ENCODE results near the gene GRK2. TPM values are rescaled to one million over a fixed set of nuclear protein-coding genes. Genes with fewer than 3 reads are reported as not detected.
A peak's percentile ranks its signal among the peaks of the same experiment; 100 is the strongest.

Gene GRK2
- total and polyA plus RNA-seq, 2 of the 8 experiments (the other 6 are each of a cell fraction or from before 2014, with no cell fraction given), result 47.3 to 49.7 TPM

DNA sequence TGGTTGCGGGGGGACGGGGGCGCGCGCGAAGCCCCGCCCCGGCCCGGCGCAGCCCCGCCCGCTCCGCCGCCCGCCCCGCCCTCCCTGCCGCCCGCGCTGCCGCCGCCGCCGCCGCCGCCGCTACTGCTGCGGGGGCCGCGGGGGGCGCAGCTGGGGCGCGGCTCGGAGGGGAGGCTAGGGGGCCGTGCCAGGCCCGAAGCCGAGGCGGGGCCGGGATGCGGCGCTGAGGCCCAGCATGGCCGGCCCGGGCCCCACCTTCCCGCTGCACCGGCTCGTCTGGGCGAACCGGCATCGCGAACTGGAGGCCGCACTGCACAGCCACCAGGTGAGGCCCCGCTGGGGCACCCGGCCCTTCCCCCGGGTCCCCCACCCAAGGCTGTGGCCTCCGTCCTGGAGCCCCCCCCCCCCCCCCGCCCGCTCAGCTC, 23.0 kb downstream of the GRK2 start, which contains the start of gene ANKRD13D:
Gene ANKRD13D, plus strand, starts transcription at position 78 of the 425 bp plus-strand sequence. Its CDS starts 158 bp downstream, at position 236.
- peak within 1 kb of the TSS; percentile 61; the same call in 1 of the 2 replicates for H2BK15ac ChIP-seq (ENCODE audit: low read length)
- H2BK120ac ChIP-seq (replicated peaks; ENCODE audit: low read depth, low read length), result no peak within 1 kb of the TSS
- H2BK5ac ChIP-seq (ENCODE audit: low read depth, low read length), result peak within 1 kb of the TSS; percentile 95; the same call in 1 of the 2 replicates
- peaks cover 2 to 19% (median 3%) of the 10 kb centered on the region in 4 experiments; a peak in 5 of 8 replicates for H3K36me3 ChIP-seq (ENCODE audit: control insufficient read depth in 2 of 4, insufficient read depth in 4 of 4, low read length in 3 of 4)
- WGBS, 2 experiments (ENCODE audit: extremely low coverage in 1 of 2, insufficient coverage in 1 of 2, insufficient read length in 1 of 2, insufficient replicate concordance in 2 of 2, low coverage in 1 of 2, low lambda C conversion rate in 2 of 2, missing lambda C conversion rate in 1 of 2), result no CpG with 5 or more reads among the region's 56 CpGs
- peak within 1 kb of the TSS; percentile 93 for H3K18ac ChIP-seq (ENCODE audit: extremely low read depth, low read length)
- H3K9me3 ChIP-seq (ENCODE audit: insufficient read depth in 2 of 2, low read depth in 1 of 2, low read length in 1 of 2), result no peaks in the 10 kb centered on the region
- H2AK5ac ChIP-seq (ENCODE audit: low read depth, low read length), result peak within 1 kb of the TSS; percentile 89; the same call in 1 of the 2 replicates
- H3K79me1 ChIP-seq (ENCODE audit: low read depth, low read length), result no peaks in the 10 kb centered on the region; the same call in 1 of the 2 replicates
- peak within 1 kb of the TSS; percentile 21; the same call in 1 of the 2 replicates for H2BK20ac ChIP-seq (ENCODE audit: low read length)
- CTCF ChIA-PET (ENCODE audit: partially characterized antibody), result interaction anchor here (0.5 to 5.9 kb wide), 12 partner anchors 11 to 235 kb away, joined by 3 to 47 read pairs (median 6); partner anchors contain the start of gene SSH3
- peak within 1 kb of the TSS; percentile 73 for H4K8ac ChIP-seq (ENCODE audit: extremely low read depth, insufficient read depth, low read length)
- H3K79me2 ChIP-seq (ENCODE audit: control insufficient read depth in 1 of 2, insufficient read depth in 2 of 2, low read length in 2 of 2), result no peaks in the 10 kb centered on the region; a peak in 1 of 4 replicates
- peak within 1 kb of the TSS; percentile 67 to 81 (median 74) for H3K9ac ChIP-seq (replicated peaks in 1 of 4; ENCODE audit: extremely low read depth in 1 of 4, low read depth in 3 of 4, low read length in 3 of 4)
- no peak within 1 kb of the TSS for H3K23ac ChIP-seq (ENCODE audit: insufficient read length)
- FAIRE-seq (no peak), DNase-seq (ENCODE audit: low read depth in 1 of 2, low spot score in 2 of 2) (no peak)
- peak within 1 kb of the TSS; percentile 86 for H3K27ac ChIP-seq (ENCODE audit: low read depth, low read length)
- peak within 1 kb of the TSS; percentile 35; the same call in 1 of the 2 replicates for H2AFZ ChIP-seq (ENCODE audit: low read length)
- H3K4me2 ChIP-seq (ENCODE audit: insufficient read depth in 1 of 2, low read depth in 2 of 2, low read length in 2 of 2), result peak within 1 kb of the TSS; percentile 74 to 99
- H3K27me3 ChIP-seq (replicated peaks in 1 of 4; ENCODE audit: control insufficient read depth in 3 of 4, extremely low read depth in 1 of 4, insufficient read depth in 3 of 4, low read length in 3 of 4), result no peaks in the 10 kb centered on the region
- peak within 1 kb of the TSS; percentile 98 for H4K91ac ChIP-seq (replicated peaks; ENCODE audit: insufficient read length, low read length)
- peak within 1 kb of the TSS; percentile 98 for H3K56ac ChIP-seq (replicated peaks; ENCODE audit: insufficient read length, low read depth, low read length)
- H2BK12ac ChIP-seq (ENCODE audit: low read depth, low read length), result peak within 1 kb of the TSS; percentile 68; the same call in 1 of the 2 replicates
- peaks cover 7% of the 10 kb centered on the region; the same call in 1 of the 2 replicates for H3K23me2 ChIP-seq (ENCODE audit: low read depth, low read length)
- POLR2A ChIA-PET (ENCODE audit: partially characterized antibody), result interaction anchor here (0.6 to 7.9 kb wide), 10 partner anchors 10 to 172 kb away, joined by 3 to 106 read pairs (median 10); partner anchors contain the start of genes GRK2 and SSH3
- peak within 1 kb of the TSS; percentile 97 for H3K4ac ChIP-seq (replicated peaks; ENCODE audit: insufficient read length, low read depth, low read length)
- peak within 1 kb of the TSS; percentile 58 to 85 (median 72) for H3K4me3 ChIP-seq (ENCODE audit: extremely low read depth in 1 of 4, insufficient read depth in 2 of 4, low read depth in 3 of 4, low read length in 4 of 4)
- H4K20me1 ChIP-seq (replicated peaks in 1 of 2; ENCODE audit: control insufficient read depth in 1 of 2, insufficient read depth in 2 of 2, low read length in 2 of 2), result peaks cover 0 to 4% of the 10 kb centered on the region in 2 experiments
- H3K14ac ChIP-seq (ENCODE audit: insufficient read length), result no peak within 1 kb of the TSS
- H4K5ac ChIP-seq (ENCODE audit: insufficient read length, low read depth, low read length), result peak within 1 kb of the TSS; percentile 94
- H3K4me1 ChIP-seq (replicated peaks in 1 of 4; ENCODE audit: control insufficient read depth in 3 of 4, insufficient read depth in 4 of 4, low read length in 3 of 4), result peaks cover 0 to 18% (median 11%) of the 10 kb centered on the region in 4 experiments; a peak in 6 of 7 replicates
- TF ChIP-seq KDM4A (IDR thresholded peaks at IDR 0.05; ENCODE audit: low read depth, low read length, severe bottlenecking), result peak; percentile 22

All from H1 (cell line).